ENCODE data around the gene TAS2R60.
A peak's percentile ranks its signal among the peaks of the same experiment; 100 is the strongest.
"Not testable (repeated sequence)": the region's sequence is repeated elsewhere in the genome, so short reads cannot be mapped to it uniquely, and the experiment has no call there.

TAS2R60 gene

DNA sequence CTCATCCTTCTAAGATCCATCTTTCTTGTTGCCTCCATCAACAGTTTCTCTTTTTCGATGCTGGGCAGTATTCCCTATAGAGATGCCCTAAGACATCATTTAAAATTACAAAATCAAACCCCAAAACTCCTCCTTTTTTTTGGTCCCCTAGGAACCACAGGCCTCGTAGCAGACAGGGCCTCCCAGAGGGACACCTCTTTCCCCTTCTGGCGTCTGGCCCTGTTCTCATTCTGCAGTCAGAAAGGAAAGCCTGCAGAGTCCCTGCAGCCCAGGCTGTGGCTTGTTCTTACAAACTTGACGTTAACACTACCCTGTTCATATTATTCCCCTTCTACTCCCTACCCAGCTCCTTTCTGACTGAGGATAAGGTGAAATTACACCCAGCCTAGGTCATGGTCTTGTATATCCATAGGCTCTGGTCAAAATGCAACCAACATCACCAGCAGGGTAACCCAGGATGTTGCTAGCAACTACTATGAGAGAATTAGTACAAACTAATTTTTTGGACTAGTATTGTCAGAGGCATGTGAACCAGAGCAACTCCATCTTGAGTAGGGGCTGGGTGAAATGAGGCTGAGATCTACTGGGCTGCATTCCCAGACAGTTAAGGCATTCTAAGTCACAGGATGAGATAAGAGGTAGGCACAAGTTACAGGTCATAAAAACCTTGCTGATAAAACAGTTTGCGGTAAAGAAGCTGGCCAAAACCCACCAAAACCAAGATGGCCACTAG is 31.1 kb upstream of the TAS2R60 start:
- no peak for FAIRE-seq

DNA sequence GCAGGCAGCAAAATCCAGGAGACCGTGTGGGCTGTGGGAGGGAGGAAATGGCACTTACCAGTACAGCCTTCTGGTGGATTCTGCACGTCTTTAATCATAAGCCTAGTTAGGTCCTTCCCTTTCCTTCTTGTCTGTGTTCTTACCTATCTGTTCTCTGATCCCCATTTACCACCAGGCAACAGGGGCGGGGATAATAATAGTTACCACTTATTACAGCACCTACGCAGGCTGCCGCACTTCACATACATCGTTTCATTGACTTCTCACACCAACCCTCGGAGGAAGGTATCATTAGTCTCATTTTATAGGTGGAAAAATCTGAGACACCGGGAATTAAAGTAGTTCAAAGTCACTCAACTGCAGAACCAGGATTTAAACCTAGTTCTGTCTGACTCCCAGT is 30.1 kb upstream of the TAS2R60 start:
- FAIRE-seq: no peak

- not testable (repeated sequence) for FAIRE-seq
These were observed 28.0 kb upstream of the TAS2R60 start for GRCh38 chr7:143415209-143415608.

GRCh38 chr7:143415742-143416397 is 27.4 kb upstream of the TAS2R60 start:
- FAIRE-seq: no peak

- FAIRE-seq: peak; percentile 88
These were observed 26.6 kb upstream of the TAS2R60 start for GRCh38 chr7:143416565-143417149.

GRCh38 chr7:143417734-143418383 is 25.4 kb upstream of the TAS2R60 start:
- FAIRE-seq: no peak

GRCh38 chr7:143418681-143419458 is 24.4 kb upstream of the TAS2R60 start:
- no peak for FAIRE-seq

GRCh38 chr7:143419880-143420279 is 23.4 kb upstream of the TAS2R60 start:
- FAIRE-seq: no peak

DNA sequence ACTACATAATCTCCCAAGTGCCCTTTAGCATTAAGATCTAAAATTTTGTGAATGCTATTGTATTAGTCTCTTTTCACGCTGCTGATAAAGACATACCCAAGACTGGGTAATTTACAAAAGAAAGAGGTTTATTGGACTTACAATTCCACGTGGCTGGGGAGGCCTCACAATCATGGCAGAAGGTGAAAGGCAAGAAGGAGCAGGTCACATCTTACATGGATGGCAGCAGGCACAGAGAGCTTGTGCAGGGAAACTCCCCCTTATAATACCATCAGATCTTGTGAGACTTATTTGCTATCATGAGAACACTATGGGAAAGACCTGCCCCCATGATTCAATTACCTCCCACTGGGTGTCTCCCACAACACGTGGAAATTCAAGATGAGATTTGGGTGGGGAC is 22.6 kb upstream of the TAS2R60 start:
- FAIRE-seq: not testable (repeated sequence)

GRCh38 chr7:143422033-143422432 is 21.2 kb upstream of the TAS2R60 start:
- FAIRE-seq: no peak

- FAIRE-seq: not testable (repeated sequence)
These were observed 18.8 kb upstream of the TAS2R60 start for GRCh38 chr7:143424476-143424875.

GRCh38 chr7:143426479-143427142 is 16.6 kb upstream of the TAS2R60 start:
- FAIRE-seq: no peak

DNA sequence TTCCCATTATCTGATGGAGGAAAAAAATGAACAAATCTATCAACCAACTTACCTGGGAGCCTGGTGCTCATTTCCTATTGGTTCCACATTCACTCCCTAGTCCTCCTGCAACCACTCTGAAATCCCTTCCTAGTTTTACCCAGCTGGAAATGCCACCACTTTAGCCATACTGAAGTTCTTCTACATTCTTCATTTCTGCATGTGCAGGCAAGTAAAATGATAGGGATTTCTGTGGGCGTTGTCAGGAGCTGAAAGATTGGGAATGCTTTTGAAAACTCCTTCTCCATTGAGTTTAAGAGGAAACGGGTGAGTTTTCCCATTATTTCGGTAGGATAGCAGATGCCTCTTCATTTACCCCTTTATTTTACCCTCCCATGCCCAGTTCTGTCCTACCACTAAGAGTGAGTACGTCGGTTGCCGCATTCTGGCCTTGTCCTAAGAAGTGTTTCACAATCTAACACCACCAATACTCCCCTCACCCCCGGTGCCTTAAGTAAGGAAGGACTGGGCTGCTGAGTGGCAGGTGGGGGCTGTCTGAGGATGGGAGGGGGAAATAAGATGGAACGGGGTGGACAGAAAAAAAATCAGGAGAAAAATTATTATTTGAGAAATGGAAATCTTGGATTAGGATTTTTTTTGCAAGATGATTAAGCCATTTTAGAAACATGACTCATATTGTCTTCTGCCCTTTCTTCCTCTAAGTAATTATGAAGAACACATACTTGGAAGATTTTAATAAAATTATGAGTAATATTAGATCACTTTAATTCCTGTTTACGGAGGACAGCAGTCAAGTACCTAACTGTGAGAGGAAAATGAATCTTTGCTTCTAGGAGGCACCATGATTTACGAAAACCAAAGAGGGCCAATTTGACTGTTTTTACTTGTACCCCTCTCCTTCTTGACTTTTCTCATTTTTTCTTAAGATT is 13.2 kb upstream of the TAS2R60 start:
- FAIRE-seq: no peak

DNA sequence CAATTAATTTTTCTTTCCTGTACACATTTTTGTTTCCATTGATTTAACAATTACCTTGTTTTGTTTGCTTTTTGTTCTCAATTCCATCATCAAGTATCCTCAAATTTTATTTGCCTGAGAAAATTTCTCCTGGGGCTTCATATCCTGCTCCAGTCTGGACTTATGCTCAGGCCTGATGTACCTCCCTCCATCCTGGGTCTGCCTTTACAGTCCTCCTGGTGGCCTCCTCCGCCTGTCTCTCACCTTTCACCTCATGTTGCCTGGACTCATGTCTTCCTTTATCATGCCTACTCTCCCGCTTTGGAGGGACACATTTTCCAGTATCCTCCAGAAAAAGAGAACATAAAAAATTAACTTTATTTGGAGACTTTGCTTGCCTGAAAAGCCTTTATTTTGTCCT is 12.1 kb upstream of the TAS2R60 start:
- no peak for FAIRE-seq

DNA sequence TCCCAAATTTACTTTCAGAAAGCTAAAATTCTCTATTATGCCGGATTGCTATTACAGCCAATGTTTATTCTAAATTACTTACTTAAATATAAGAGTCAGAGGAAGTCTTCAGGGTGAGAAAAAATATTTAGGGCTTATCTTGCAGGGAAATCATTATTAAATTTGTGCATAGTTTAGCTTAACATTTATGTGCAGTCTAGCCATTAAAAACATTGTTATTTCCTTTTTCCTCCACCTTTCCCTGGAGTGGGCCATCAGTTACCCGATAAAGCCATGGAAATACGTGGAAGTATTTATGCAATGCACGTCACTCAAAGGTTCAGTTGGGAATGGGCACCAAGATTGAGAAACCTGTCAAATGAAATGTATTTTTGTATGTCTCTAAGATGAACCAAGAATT is 9.5 kb upstream of the TAS2R60 start:
- no peak for FAIRE-seq

DNA sequence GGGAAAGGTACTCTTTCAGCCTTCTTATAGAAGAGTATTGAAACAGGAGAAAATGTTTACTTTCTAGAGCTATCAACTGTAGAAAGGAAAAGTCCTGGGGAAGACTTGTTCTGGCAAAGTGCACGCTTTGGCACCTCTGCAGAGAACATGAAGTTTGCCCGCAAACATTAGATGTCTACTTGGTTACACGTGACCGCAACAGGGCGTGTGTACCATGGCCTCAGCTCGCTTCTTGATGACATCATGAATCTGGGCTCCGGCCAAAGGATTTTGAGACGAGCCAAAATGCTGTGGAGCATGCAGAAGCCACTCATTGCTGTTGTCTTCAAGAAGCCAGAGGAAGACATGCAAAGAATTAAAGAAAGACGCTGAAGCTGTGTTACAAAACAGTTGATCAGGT is 8.6 kb upstream of the TAS2R60 start:
- no peak for FAIRE-seq

DNA sequence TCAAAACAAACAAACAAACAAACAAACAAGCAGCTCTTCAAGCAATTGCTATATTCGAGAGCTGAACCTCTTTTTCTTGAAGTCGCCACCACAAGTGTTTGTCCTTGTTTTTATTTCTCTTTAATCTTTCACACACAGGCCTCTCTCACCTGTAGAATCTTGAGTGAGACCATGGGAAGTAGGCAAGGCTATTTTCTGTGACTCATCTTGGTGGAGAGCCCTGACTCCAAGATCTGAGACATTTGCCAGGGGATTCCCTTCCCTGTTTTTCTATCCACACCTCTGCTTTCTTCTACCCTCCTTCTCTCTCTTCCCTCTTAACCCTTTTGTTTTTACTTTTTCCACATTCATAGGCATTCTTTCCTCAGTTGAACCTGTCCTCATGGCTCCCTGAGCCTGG is 8.0 kb upstream of the TAS2R60 start:
- no peak for FAIRE-seq

- FAIRE-seq: no peak
These were observed 6.8 kb upstream of the TAS2R60 start for GRCh38 chr7:143436325-143436946.

DNA sequence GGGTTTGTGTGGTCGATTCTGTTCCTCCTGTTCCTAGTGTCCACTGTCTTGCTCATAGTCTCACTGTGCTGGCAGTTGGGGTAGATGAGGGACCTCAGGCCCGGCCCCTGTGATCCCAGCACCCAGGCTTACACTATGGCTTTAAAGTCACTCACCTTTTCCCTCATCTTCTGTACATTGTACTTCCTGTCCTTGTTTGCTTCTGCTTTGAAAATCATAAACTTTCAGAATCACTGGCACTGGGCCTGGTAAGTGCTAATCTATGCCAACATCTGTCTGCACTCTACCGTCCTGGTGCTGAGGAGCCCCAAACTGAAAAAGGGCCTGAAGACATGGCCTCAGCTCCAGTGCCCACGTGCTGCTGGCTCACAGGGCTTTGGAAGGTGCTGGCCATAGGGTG is 5.7 kb upstream of the TAS2R60 start:
- no peak for FAIRE-seq

DNA sequence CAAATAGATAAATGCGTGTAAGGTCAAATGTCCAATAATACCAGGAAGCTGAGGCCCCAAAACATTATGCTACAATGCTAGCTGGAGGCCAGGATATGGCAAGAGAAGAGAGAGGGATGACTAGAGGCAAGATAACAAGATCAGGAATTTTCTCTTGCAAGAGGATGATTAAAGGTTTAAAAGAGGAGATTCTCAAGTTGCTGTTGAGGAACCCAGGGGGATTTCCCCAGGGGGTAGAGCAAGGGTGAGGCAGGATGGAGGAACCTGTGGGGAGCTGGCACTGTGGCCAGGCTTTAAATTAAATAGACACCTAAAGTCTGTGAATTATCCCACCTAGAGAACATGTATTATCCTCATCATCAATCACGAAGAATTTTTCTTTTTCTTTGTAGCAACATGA is 3.4 kb upstream of the TAS2R60 start:
- no peak for FAIRE-seq
